HG02938 (cell line): ENCODE measurements around the gene NDUFS5.
"Not testable (repeated sequence)": the region's sequence is repeated elsewhere in the genome, so short reads cannot be mapped to it uniquely, and the experiment has no call there.

Experiments
- ATAC-seq: cut with Tn5 transposase; IDR thresholded peaks from one replicate; pipeline ENCODE4 v1.9.1; 2021; ENCODE audit warnings: mild to moderate bottlenecking, moderate library complexity; ENCODE audit not compliant: unreplicated experiment

NDUFS5 gene

DNA sequence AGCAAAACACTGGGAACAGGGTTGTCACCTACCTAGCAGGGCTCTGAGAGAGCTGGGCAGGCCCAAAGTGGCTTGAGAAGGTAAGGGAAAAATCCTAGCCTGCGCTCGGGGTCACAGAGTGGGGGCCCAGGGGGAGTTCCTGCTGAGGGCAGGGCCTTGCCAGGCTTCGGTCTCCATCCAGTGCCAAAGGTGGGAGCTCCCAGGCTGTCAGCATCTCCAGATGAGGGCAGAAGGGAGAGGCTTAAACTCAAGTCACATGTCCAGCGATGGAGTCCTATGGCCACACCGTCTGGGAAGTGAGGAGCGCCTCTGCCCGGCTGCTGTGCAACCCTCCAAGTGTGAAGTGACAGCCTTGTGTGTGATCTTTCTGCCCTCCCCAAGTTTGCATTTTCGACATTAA is 11.2 kb upstream of the NDUFS5 start:
- ATAC-seq: not testable (repeated sequence)

GRCh38 chr1:39016604-39017171 is 9.5 kb upstream of the NDUFS5 start:
- no peak for ATAC-seq

- no peak for ATAC-seq
Observed at GRCh38 chr1:39017266-39017665, 8.9 kb upstream of the NDUFS5 start.

DNA sequence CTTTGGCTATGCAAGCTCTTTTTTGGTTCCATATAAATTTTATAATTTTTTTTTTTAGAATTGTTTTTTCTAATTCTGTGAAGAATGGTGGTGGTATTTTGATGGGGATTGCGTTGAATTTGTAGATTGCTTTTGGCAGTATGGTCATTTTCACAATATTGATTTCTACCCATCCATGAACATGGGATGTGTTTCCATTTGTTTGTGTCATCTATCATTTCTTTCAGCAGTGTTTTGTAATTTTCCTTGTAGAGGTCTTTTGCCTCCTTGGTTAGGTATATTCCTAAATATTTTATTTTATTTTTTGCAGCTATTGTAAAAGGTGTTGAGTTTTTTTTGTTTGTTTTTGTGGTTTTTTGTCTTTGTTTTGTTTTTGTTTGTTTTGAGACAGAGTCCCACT is 5.7 kb upstream of the NDUFS5 start:
- not testable (repeated sequence) for ATAC-seq

GRCh38 chr1:39021426-39021825 is 4.7 kb upstream of the NDUFS5 start:
- no peak for ATAC-seq

GRCh38 chr1:39023140-39023539 is 3.0 kb upstream of the NDUFS5 start:
- no peak for ATAC-seq

- ATAC-seq: no peak
Observed at GRCh38 chr1:39026866-39027507, 837 bp downstream of the NDUFS5 start.

DNA sequence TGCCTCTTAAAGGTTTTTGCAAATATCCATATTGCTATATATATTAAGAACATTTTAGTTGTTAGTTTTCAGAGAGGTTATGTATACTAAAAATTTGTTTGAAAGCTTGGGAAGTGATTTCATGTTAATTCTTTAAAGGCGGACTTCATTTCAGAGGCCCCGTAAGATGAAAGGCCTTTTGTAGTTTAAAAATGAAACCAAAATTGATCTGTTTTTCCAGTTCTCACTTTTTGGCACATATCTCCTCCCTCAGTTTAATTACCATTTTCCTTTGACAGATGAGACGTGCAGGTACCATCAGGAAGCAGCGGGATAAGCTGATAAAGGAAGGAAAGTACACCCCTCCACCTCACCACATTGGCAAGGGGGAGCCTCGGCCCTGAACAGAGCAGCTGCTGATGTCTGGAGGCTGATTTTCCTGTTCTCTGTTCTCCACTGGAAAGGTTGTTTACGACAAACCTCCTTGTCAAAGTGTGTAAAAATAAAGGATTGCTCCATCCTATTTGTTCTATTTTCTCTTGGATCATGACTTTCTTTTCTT is 8.0 kb downstream of the NDUFS5 start:
- ATAC-seq: no peak

GRCh38 chr1:39036678-39037077 is 10.5 kb downstream of the NDUFS5 start:
- ATAC-seq: no peak

- ATAC-seq: no peak
Observed at GRCh38 chr1:39043513-39043912, 17.4 kb downstream of the NDUFS5 start.

- no peak for ATAC-seq
Observed at GRCh38 chr1:39044762-39045161, 18.6 kb downstream of the NDUFS5 start.

GRCh38 chr1:39045231-39045630 is 19.1 kb downstream of the NDUFS5 start:
- no peak for ATAC-seq

- no peak for ATAC-seq
Observed at GRCh38 chr1:39046613-39047210, 20.6 kb downstream of the NDUFS5 start.

GRCh38 chr1:39047374-39048229 is 21.5 kb downstream of the NDUFS5 start:
- no peak for ATAC-seq

- ATAC-seq: no peak
Observed at GRCh38 chr1:39048745-39049370, 22.7 kb downstream of the NDUFS5 start.

DNA sequence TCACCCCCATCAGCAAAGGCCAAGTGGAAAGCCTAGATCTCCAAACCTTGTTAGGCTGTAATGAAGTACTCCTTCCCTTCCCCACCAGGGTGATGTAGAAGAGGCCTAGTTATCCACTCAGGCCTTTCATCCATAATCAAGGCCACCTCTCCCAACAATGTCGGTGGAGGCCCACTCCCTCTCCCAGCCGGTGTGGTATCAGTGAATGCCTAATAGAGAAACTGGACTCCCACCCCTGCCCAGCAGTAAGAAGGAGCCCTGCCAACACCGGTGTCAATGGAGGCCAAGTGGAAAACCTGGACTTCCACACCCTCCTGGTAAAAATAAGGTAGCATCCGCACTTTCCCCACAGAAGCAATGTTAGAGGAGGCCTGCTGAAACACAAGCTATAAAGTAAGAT is 23.9 kb downstream of the NDUFS5 start:
- ATAC-seq: no peak

- ATAC-seq: not testable (repeated sequence)
Observed at GRCh38 chr1:39051193-39051850, 25.2 kb downstream of the NDUFS5 start.

GRCh38 chr1:39051956-39052355 is 25.8 kb downstream of the NDUFS5 start:
- no peak for ATAC-seq

- ATAC-seq: not testable (repeated sequence)
Observed at GRCh38 chr1:39055213-39055710, 29.1 kb downstream of the NDUFS5 start.

DNA sequence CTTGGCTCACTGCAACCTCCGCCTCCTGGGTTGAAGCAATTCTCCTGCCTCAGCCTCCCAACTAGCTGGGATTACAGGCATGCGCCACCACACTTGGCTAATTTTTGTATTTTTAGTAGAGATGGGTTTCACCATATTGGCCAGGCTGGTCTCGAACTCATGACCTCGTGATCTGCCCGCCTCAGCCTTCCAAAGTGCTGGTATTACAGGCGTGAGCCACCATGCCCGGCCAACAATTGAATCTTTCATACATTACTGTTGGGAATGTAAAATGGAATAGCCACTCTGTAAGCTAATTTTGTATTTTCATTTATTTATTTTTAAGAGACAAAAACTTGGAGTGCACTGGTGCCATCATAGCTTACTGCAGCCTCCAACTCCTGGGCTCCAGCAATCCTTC is 35.4 kb downstream of the NDUFS5 start:
- ATAC-seq: not testable (repeated sequence)
